AG09319 (cell line): ENCODE data around the gene COG1.
A peak's percentile ranks its signal among the peaks of the same experiment; 100 is the strongest.

Source experiments
- DNase-seq: peaks from one replicate; pipeline ENCODE4 v3.0.0-alpha.2; 2010; ENCODE audit warnings: low read depth; ENCODE audit errors: extremely low read depth
- CTCF ChIP-seq: IDR thresholded peaks from 2 replicates; pipeline ENCODE4 v1.5.1; 2011; ENCODE audit warnings: low read depth, mild to moderate bottlenecking, inconsistent platforms, low read length, moderate library complexity

The COG1 gene

GRCh38 chr17:73203135-73203787, 10.4 kb downstream of the COG1 start:
- DNase-seq = no peak
- TF ChIP-seq CTCF = no peak

GRCh38 chr17:73203788-73204479, 11.1 kb downstream of the COG1 start:
- no peak for DNase-seq
- no peak for TF ChIP-seq CTCF

GRCh38 chr17:73205459-73205961, 12.7 kb downstream of the COG1 start:
- TF ChIP-seq CTCF = no peak
- DNase-seq = no peak

GRCh38 chr17:73208139-73208827, 15.4 kb downstream of the COG1 start:
- TF ChIP-seq CTCF = no peak
- no peak for DNase-seq

GRCh38 chr17:73209436-73209835, 16.6 kb downstream of the COG1 start:
- TF ChIP-seq CTCF = no peak
- DNase-seq = no peak

GRCh38 chr17:73210002-73210678, 17.3 kb downstream of the COG1 start:
- peak; percentile 11 for TF ChIP-seq CTCF
- DNase-seq = no peak
